Fibroblast of lung (primary cell): Measurements from ENCODE around the gene CACTIN.

Source experiments
- CTCF ChIP-seq, 2 donors: IDR thresholded peaks in 1 of 2; conservative IDR thresholded peaks in 1 of 2; 1 replicate in 1 of 2; 2 replicates in 1 of 2; pipeline ENCODE4 v1.5.1; 2011 to 2012; ENCODE audit warnings: low read length in 2 of 2, control low read depth in 1 of 2, inconsistent platforms in 1 of 2, low read depth in 1 of 2, mild to moderate bottlenecking in 1 of 2
- EZH2 ChIP-seq: IDR thresholded peaks from 2 replicates; pipeline ENCODE4 v1.5.1; 2012; ENCODE audit warnings: low read length, control low read depth, mild to moderate bottlenecking; ENCODE audit errors: missing control alignments

GRCh38 chr19:3652422-3652821 lies 25.8 kb upstream of the CACTIN start:
- TF ChIP-seq CTCF (conservative IDR thresholded peaks at IDR 0.05 in 1 of 2, IDR thresholded peaks at IDR 0.05 in 1 of 2; ENCODE audit: low read depth in 1 of 2, low read length in 2 of 2) (no peak), EZH2 (no peak)
